HepG2 (cell line): ENCODE measurements around the gene HSD3B7.

ENCODE experiments used
- DDIT3 ChIP-seq: sonication (generic); formaldehyde crosslinking; IDR thresholded peaks from 2 replicates; pipeline ENCODE4 v1.4.0; 2020; ENCODE audit warnings: mild to moderate bottlenecking, missing genetic modification reagents
- ERF ChIP-seq: IDR thresholded peaks from 2 replicates; pipeline ENCODE4 v1.6.1; 2018; ENCODE audit warnings: missing biosample characterization, missing genetic modification reagents
- MAZ ChIP-seq, 2 experiments: sonication (generic) in 1 of 2; formaldehyde crosslinking in 1 of 2; IDR thresholded peaks; 2 replicates each; pipeline versions ENCODE4 v1.5.0 to v1.6.1; 2012 to 2020; ENCODE audit warnings: low read depth in 2 of 2, mild to moderate bottlenecking in 2 of 2, borderline replicate concordance in 1 of 2, improper control_type of control experiment in 1 of 2, low read length in 1 of 2, missing genetic modification reagents in 1 of 2, moderate library complexity in 1 of 2
- PHF8 ChIP-seq: sonication (generic); formaldehyde crosslinking; IDR thresholded peaks from 2 replicates; pipeline ENCODE4 v1.5.0; 2020; ENCODE audit warnings: missing genetic modification reagents
- SAFB2 ChIP-seq: sonication (generic); formaldehyde crosslinking; IDR thresholded peaks from 2 replicates; pipeline ENCODE4 v1.5.1; 2020; ENCODE audit warnings: missing genetic modification reagents, low read depth, mild to moderate bottlenecking, borderline replicate concordance
- ZBTB7B ChIP-seq: sonication (generic); formaldehyde crosslinking; IDR thresholded peaks from 2 replicates; pipeline ENCODE4 v1.4.0; 2020; ENCODE audit warnings: missing genetic modification reagents
- ZNF773 ChIP-seq: sonication (generic); formaldehyde crosslinking; IDR thresholded peaks from 2 replicates; pipeline ENCODE4 v1.4.0; 2020; ENCODE audit warnings: missing genetic modification reagents, borderline replicate concordance
- ZNF775 ChIP-seq: sonication (generic); formaldehyde crosslinking; IDR thresholded peaks from 2 replicates; pipeline ENCODE4 v1.4.0; 2020; ENCODE audit warnings: missing genetic modification reagents, mild to moderate bottlenecking, moderate library complexity, borderline replicate concordance

- no peak for TF ChIP-seq MAZ (IDR thresholded peaks at IDR 0.05; ENCODE audit: borderline replicate concordance, low read depth, low read length)
- no peak for TF ChIP-seq MAZ (CRISPR knock-in tag; IDR thresholded peaks at IDR 0.05; ENCODE audit: low read depth)
- TF ChIP-seq PHF8 (CRISPR knock-in tag) = no peak
- no peak for TF ChIP-seq DDIT3 (CRISPR knock-in tag)
- no peak for TF ChIP-seq SAFB2 (CRISPR knock-in tag)
- TF ChIP-seq ZNF773 (CRISPR knock-in tag) = no peak
- no peak for TF ChIP-seq ERF
- no peak for TF ChIP-seq ZNF775 (CRISPR knock-in tag)
- no peak for TF ChIP-seq ZBTB7B (CRISPR knock-in tag)
These were observed 6.0 kb downstream of the HSD3B7 start for GRCh38 chr16:30991052-30991451.
